Measurements from ENCODE around the gene RAD51B.

The RAD51B gene

DNA sequence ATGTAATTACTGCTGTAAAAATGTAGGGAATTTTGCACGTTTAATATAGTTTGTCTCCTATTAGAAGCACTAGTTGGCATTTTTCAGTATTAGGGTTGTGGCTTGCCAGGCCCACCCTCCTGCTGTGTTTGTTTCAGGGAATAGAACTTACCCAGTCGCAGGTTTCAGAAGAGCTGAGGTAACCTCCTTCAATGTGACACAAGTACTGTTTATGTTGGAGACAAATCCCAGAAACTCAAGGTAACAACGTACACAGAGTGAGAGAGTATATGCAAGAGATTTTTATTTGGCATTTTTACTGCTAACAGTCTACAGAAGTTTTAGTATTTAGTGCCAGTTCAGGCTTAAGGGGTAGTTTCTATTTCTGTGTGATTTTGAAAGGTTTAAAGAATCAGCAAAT, 284.3 kb downstream of the RAD51B start:
- no peaks in the 10 kb centered on the region for H3K27me3 ChIP-seq (replicated peaks)
- H3K36me3 ChIP-seq (replicated peaks) = no peaks in the 10 kb centered on the region
- DNase-seq = no peak
- in situ Hi-C loops (cut with HindIII; ENCODE audit: low pct_ligation_motif_present, low sequenced_read_pairs) = no loop called here
- H3K27ac ChIP-seq = peak overlapping the region; percentile 88
- TF ChIP-seq, protein P1, sequence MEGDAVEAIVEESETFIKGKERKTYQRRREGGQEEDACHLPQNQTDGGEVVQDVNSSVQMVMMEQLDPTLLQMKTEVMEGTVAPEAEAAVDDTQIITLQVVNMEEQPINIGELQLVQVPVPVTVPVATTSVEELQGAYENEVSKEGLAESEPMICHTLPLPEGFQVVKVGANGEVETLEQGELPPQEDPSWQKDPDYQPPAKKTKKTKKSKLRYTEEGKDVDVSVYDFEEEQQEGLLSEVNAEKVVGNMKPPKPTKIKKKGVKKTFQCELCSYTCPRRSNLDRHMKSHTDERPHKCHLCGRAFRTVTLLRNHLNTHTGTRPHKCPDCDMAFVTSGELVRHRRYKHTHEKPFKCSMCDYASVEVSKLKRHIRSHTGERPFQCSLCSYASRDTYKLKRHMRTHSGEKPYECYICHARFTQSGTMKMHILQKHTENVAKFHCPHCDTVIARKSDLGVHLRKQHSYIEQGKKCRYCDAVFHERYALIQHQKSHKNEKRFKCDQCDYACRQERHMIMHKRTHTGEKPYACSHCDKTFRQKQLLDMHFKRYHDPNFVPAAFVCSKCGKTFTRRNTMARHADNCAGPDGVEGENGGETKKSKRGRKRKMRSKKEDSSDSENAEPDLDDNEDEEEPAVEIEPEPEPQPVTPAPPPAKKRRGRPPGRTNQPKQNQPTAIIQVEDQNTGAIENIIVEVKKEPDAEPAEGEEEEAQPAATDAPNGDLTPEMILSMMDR (IDR thresholded peaks at IDR 0.05; ENCODE audit: low read depth, low read length, missing control alignments) = no peak
- no peak overlapping the region for H3K4me3 ChIP-seq (ENCODE audit: low read depth, low read length)

DNA sequence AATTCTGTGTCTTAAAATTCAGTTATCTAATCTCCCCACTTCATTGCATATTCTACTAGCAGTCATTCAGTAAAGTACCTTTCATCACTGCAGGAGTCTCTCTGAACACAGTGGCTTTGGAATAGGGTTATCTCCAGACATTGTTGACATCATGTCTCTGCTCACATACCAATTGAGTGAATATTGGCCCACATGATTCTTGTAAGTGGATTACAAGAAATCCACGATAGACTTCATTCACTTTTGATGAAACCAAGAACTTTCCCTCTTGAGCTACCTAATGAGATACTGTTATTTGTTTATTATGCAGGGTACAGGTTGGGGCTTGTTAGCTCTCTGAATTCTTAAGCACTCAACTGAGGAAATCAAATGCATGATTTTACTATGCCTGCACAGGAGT, 284.9 kb downstream of the RAD51B start:
- H3K36me3 ChIP-seq (replicated peaks) = no peaks in the 10 kb centered on the region
- in situ Hi-C loops (cut with HindIII; ENCODE audit: low pct_ligation_motif_present, low sequenced_read_pairs) = no loop called here
- H3K27ac ChIP-seq = peak overlapping the region; percentile 88
- peak; percentile 93 for DNase-seq
- TF ChIP-seq, protein P1 (IDR thresholded peaks at IDR 0.05; ENCODE audit: low read depth, low read length, missing control alignments) = no peak
- H3K27me3 ChIP-seq (replicated peaks) = no peaks in the 10 kb centered on the region
- H3K4me3 ChIP-seq (ENCODE audit: low read depth, low read length) = no peak overlapping the region

DNA sequence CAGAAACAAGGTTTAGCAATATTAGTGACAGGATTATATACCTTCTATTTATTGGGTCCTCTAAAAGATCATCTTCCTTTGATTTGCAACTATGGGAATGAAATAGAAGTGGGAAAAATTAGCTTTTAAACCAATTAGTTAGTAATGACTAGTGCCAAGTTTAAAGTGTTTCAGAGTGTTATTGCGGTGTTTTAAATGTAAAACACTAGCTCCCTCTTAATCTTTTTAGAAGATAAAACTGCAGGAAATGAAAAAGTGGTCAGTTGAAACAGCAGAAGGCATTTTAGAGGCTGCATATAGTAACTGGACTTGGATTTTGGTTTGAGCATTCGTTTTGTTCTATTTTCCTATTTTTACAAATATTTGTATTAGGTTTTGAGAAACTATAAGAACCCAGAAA, 286.2 kb downstream of the RAD51B start:
- TF ChIP-seq, protein P1 (IDR thresholded peaks at IDR 0.05; ENCODE audit: low read depth, low read length, missing control alignments) = no peak
- in situ Hi-C loops (cut with HindIII; ENCODE audit: low pct_ligation_motif_present, low sequenced_read_pairs) = no loop called here
- no peaks in the 10 kb centered on the region for H3K36me3 ChIP-seq (replicated peaks)
- H3K27me3 ChIP-seq (replicated peaks) = no peaks in the 10 kb centered on the region
- no peak overlapping the region for H3K27ac ChIP-seq
- no peak overlapping the region for H3K4me3 ChIP-seq (ENCODE audit: low read depth, low read length)
- no peak for DNase-seq

DNA sequence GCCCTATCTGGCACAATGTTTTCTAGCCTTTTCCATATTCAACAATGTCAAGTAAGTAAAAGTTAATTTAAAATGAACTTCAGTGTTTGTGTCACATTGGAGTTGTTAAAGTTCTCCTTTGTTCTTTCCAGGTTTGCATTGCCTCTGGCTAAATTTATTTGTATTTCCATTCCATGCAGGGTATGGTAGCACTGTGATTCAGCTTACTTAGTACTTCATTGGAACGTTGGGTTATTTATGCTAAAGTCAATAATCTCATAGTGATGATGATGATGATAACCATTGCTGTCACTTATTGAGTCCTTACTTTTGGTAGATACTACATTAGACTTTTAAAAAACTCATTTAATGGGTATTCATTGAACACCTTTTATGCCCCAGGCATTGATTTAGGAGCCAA, 286.9 kb downstream of the RAD51B start:
- Histone ChIP-seq H3K27ac (no peak overlapping the region), H3K27me3 (replicated peaks) (no peaks in the 10 kb centered on the region), H3K36me3 (replicated peaks) (no peaks in the 10 kb centered on the region), H3K4me3 (ENCODE audit: low read depth, low read length) (no peak overlapping the region)
- TF ChIP-seq, protein P1 (IDR thresholded peaks at IDR 0.05; ENCODE audit: low read depth, low read length, missing control alignments) = no peak
- DNase-seq = no peak
- in situ Hi-C loops (cut with HindIII; ENCODE audit: low pct_ligation_motif_present, low sequenced_read_pairs) = no loop called here

DNA sequence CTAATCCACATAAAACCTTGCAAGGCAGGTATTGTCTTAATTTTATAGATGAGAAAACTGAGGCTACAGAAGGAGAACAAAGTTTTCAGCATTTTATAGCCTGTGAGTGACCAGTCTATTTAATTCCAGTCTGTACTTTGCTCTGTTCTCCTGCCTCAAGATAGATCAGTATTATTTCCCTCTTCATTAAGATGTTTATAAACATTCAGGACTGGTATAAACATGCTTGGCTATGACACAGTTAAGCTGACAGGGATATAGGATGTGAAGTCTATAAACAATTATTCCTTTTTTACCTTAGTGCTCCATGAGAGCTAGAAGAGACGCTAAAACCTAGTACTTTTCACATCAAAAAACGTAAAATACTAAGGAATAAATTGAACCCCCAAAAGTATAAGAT, 287.3 kb downstream of the RAD51B start:
- H3K27me3 ChIP-seq (replicated peaks) = no peaks in the 10 kb centered on the region
- in situ Hi-C loops (cut with HindIII; ENCODE audit: low pct_ligation_motif_present, low sequenced_read_pairs) = no loop called here
- TF ChIP-seq, protein P1 (IDR thresholded peaks at IDR 0.05; ENCODE audit: low read depth, low read length, missing control alignments) = no peak
- no peak overlapping the region for H3K27ac ChIP-seq
- H3K4me3 ChIP-seq (ENCODE audit: low read depth, low read length) = no peak overlapping the region
- H3K36me3 ChIP-seq (replicated peaks) = no peaks in the 10 kb centered on the region
- DNase-seq = no peak

DNA sequence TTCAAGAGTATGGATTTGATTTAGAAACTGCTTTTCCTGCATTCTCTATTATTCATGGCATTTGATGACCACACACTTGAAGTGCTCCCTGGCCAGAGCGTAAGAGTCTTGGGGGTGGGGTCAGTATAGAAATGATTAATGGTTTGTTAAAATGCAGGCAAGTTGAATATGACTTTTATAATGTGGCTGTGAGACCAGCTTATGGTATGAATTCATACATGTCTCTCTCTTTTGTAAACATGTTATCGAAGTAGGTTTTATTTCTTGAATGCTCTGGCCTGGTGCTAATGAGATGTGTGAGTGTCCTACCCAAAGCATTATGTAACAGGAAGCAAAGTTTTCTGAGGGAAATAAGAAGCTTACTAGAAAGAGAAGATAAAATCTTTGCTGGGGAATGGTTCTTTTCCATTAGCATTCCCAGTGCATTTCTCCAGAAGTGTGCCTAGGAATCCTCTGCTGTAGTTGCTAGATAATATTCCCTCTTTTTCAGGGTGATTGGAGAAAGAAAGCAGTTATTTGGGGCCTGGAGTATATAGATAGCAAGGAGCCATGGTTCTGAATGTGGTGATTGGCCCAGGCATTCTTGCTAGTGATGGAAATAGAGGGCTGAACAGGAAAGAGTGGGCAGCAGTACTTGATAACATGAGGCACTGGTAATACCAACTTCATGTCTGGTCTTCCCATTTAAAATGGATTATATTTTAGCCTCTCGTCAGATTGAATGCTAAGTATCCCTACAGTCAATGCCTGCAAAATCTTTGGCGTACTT, 289.7 kb downstream of the RAD51B start:
- no peak overlapping the region for H3K27ac ChIP-seq
- H3K36me3 ChIP-seq (replicated peaks) = no peaks in the 10 kb centered on the region
- H3K4me3 ChIP-seq (ENCODE audit: low read depth, low read length) = no peak overlapping the region
- in situ Hi-C loops (cut with HindIII; ENCODE audit: low pct_ligation_motif_present, low sequenced_read_pairs) = no loop called here
- H3K27me3 ChIP-seq (replicated peaks) = no peaks in the 10 kb centered on the region
- TF ChIP-seq, protein P1 (IDR thresholded peaks at IDR 0.05; ENCODE audit: low read depth, low read length, missing control alignments) = no peak
- DNase-seq = no peak
